GM13977 (cell line): ENCODE results near the gene CMIP.

Source experiments
- DNase-seq: peaks from one replicate; pipeline ENCODE4 v3.0.0; 2012; ENCODE audit warnings: low spot score
- CTCF ChIP-seq: IDR thresholded peaks from 2 replicates; pipeline ENCODE4 v1.5.1; 2012; ENCODE audit warnings: mild to moderate bottlenecking, control low read depth; ENCODE audit not compliant: insufficient read depth; ENCODE audit errors: extremely low read depth, missing control alignments
- in situ Hi-C: fragments of 300-500 bp; cut with MboI; formaldehyde crosslinking; loops from one replicate; pipeline ENCODE4 v1.12.0; 2022; ENCODE audit warnings: low sequenced_read_pairs, low pct_unique_long_range_greater_than_20kb, mixed read lengths, inconsistent platforms; ENCODE audit not compliant: unreplicated experiment

CMIP gene

GRCh38 chr16:81638286-81638945 is 193.8 kb downstream of the CMIP start:
- in situ Hi-C loops, result loop anchor here (10.0 kb wide), 1 partner anchor 86 kb away; no protein-coding TSS in a partner anchor
- no peak for TF ChIP-seq CTCF
- DNase-seq, result no peak

GRCh38 chr16:81639348-81639747 is 194.7 kb downstream of the CMIP start:
- in situ Hi-C loops, result loop anchor here (10.0 kb wide), 1 partner anchor 85 kb away; no protein-coding TSS in a partner anchor
- no peak for TF ChIP-seq CTCF

GRCh38 chr16:81639931-81640680 is 195.5 kb downstream of the CMIP start:
- no peak for DNase-seq
- no peak for TF ChIP-seq CTCF
- in situ Hi-C loops, result loop anchor here (10.0 kb wide), 1 partner anchor 85 kb away; no protein-coding TSS in a partner anchor

More at GRCh38 chr16:81639348-81639747, 194.7 kb downstream of the CMIP start:
- DNase-seq, result no peak

- TF ChIP-seq CTCF, result no peak
- in situ Hi-C loops, result no loop called here
Measured at GRCh38 chr16:81640681-81641070, 196.1 kb downstream of the CMIP start.

GRCh38 chr16:81641395-81642106 is 196.9 kb downstream of the CMIP start:
- in situ Hi-C loops, result no loop called here
- TF ChIP-seq CTCF, result no peak
- DNase-seq, result no peak

More at GRCh38 chr16:81640681-81641070, 196.1 kb downstream of the CMIP start:
- no peak for DNase-seq

GRCh38 chr16:81642107-81642436 is 197.5 kb downstream of the CMIP start:
- TF ChIP-seq CTCF, result no peak
- DNase-seq, result no peak
- in situ Hi-C loops, result no loop called here
